ENCODE data around the gene ITM2A. TPM values are rescaled to one million over a fixed set of nuclear protein-coding genes. Genes with fewer than 3 reads are reported as not detected.

The ITM2A gene
- total and polyA plus RNA-seq, 7 donors: 18.0 to 63.4 (median 20.8) TPM

- Histone ChIP-seq H3K4me3 (peak overlapping the region; percentile 56), H3K36me3 (ENCODE audit: insufficient read depth in 1 of 2, low read depth in 1 of 2) (no peaks in the 10 kb centered on the region), H3K27me3 (ENCODE audit: insufficient read depth in 3 of 3, low read length in 2 of 3) (peaks cover 0 to 17% (median 0%) of the 10 kb centered on the region in 3 donors), H3K9me3 (no peaks in the 10 kb centered on the region), H3K27ac (no peak overlapping the region), H3K4me1 (no peaks in the 10 kb centered on the region)
- DNase-seq (no peak), ATAC-seq (no peak)
- TF ChIP-seq CTCF (IDR thresholded peaks at IDR 0.05): no peak
- 37 to 59% (median 48%) methylated on average over 3 of the region's 3 CpGs for WGBS, 3 donors
- intact Hi-C loops (cut with DNase I): no loop called here
These were observed 773 bp upstream of the ITM2A start for GRCh38 chrX:79367907-79368306.

- H3K27me3 ChIP-seq (ENCODE audit: insufficient read depth in 3 of 3, low read length in 2 of 3): peaks cover 0 to 25% (median 0%) of the 10 kb centered on the region in 3 donors
- H3K36me3 ChIP-seq (ENCODE audit: insufficient read depth in 1 of 2, low read depth in 1 of 2): no peaks in the 10 kb centered on the region
- H3K4me3 ChIP-seq: peak overlapping the region; percentile 56
- ATAC-seq (no peak), DNase-seq (no peak)
- H3K27ac ChIP-seq: peak overlapping the region; percentile 23
- intact Hi-C loops (cut with DNase I): no loop called here
- no peaks in the 10 kb centered on the region for H3K9me3 ChIP-seq
- TF ChIP-seq CTCF (IDR thresholded peaks at IDR 0.05): no peak
- H3K4me1 ChIP-seq: no peaks in the 10 kb centered on the region
- 1 to 23% (median 2%) methylated on average over 6 of the region's 6 CpGs for WGBS, 3 donors
These were observed 620 bp downstream of the ITM2A start for GRCh38 chrX:79366556-79366872.

- Histone ChIP-seq H3K4me3 (peak overlapping the region; percentile 56), H3K27ac (no peak overlapping the region), H3K27me3 (ENCODE audit: insufficient read depth in 3 of 3, low read length in 2 of 3) (peaks cover 0 to 27% (median 0%) of the 10 kb centered on the region in 3 donors), H3K36me3 (ENCODE audit: insufficient read depth in 1 of 2, low read depth in 1 of 2) (no peaks in the 10 kb centered on the region), H3K9me3 (no peaks in the 10 kb centered on the region), H3K4me1 (no peaks in the 10 kb centered on the region)
- TF ChIP-seq CTCF (IDR thresholded peaks at IDR 0.05): no peak
- intact Hi-C loops (cut with DNase I): no loop called here
- 0 to 43% (median 14%) methylated on average over 1 of the region's 1 CpG for WGBS, 3 donors
- DNase-seq (no peak), ATAC-seq (no peak)
These were observed 1.5 kb downstream of the ITM2A start for GRCh38 chrX:79365591-79365990.

- no peak overlapping the region for H3K27ac ChIP-seq
- H3K4me1 ChIP-seq: no peaks in the 10 kb centered on the region
- H3K27me3 ChIP-seq (ENCODE audit: insufficient read depth in 3 of 3, low read length in 2 of 3): peaks cover 0 to 27% (median 0%) of the 10 kb centered on the region in 3 donors
- H3K4me3 ChIP-seq: no peak overlapping the region
- no peaks in the 10 kb centered on the region for H3K36me3 ChIP-seq (ENCODE audit: insufficient read depth in 1 of 2, low read depth in 1 of 2)
- H3K9me3 ChIP-seq: no peaks in the 10 kb centered on the region
- ATAC-seq (no peak), DNase-seq (no peak)
- no peak for TF ChIP-seq CTCF (IDR thresholded peaks at IDR 0.05)
- WGBS, 3 donors: 43 to 51% (median 48%) methylated on average over 5 of the region's 5 CpGs
- intact Hi-C loops (cut with DNase I): no loop called here
These were observed 2.8 kb downstream of the ITM2A start for GRCh38 chrX:79364306-79364705.

- DNase-seq (no peak), ATAC-seq (no peak)
- H3K27me3 ChIP-seq (ENCODE audit: insufficient read depth in 3 of 3, low read length in 2 of 3): peaks cover 0 to 23% (median 0%) of the 10 kb centered on the region in 3 donors
- no peak overlapping the region for H3K4me3 ChIP-seq
- H3K4me1 ChIP-seq: no peaks in the 10 kb centered on the region
- H3K36me3 ChIP-seq (ENCODE audit: insufficient read depth in 1 of 2, low read depth in 1 of 2): no peaks in the 10 kb centered on the region
- no peak overlapping the region for H3K27ac ChIP-seq
- 51 to 79% (median 75%) methylated on average over 6 of the region's 6 CpGs for WGBS, 3 donors
- H3K9me3 ChIP-seq: no peaks in the 10 kb centered on the region
- no peak for TF ChIP-seq CTCF (IDR thresholded peaks at IDR 0.05)
- intact Hi-C loops (cut with DNase I): no loop called here
These were observed 5.8 kb downstream of the ITM2A start for GRCh38 chrX:79361192-79361870.

Measured in psoas muscle (tissue), 8 donors.